Nucleus accumbens (tissue), 56 donors: ENCODE results near the gene ZNF823.
A peak's percentile ranks its signal among the peaks of the same experiment; 100 is the strongest.

Experiments used
- DNase-seq, 56 donors: peaks; one replicate each; lab custom pipeline; 2025; lab: John Stamatoyannopoulos, UW

ZNF823 gene

GRCh38 chr19:11745869-11746268 lies 7.1 kb upstream of the ZNF823 start:
- no peak for DNase-seq

- DNase-seq, result peak in 20 of 56 donors; percentile 5 to 53 (median 26)
These were observed 591 bp downstream of the ZNF823 start for GRCh38 chr19:11737964-11738745.

- DNase-seq, result peak in 1 of 56 donors; percentile 1
These were observed 2.0 kb downstream of the ZNF823 start for GRCh38 chr19:11736696-11737095.

GRCh38 chr19:11735375-11735774 lies 3.4 kb downstream of the ZNF823 start:
- DNase-seq, result no peak

GRCh38 chr19:11729586-11729985 lies 9.2 kb downstream of the ZNF823 start:
- no peak for DNase-seq

- no peak for DNase-seq
These were observed 16.3 kb downstream of the ZNF823 start for GRCh38 chr19:11722414-11722813.

GRCh38 chr19:11721681-11722080 lies 17.1 kb downstream of the ZNF823 start:
- no peak for DNase-seq

GRCh38 chr19:11710313-11710712 lies 28.4 kb downstream of the ZNF823 start:
- DNase-seq, result no peak

- DNase-seq, result no peak
These were observed 30.3 kb downstream of the ZNF823 start for GRCh38 chr19:11708457-11708856.

- no peak for DNase-seq
These were observed 33.3 kb downstream of the ZNF823 start for GRCh38 chr19:11705474-11705873.

GRCh38 chr19:11704626-11705025 lies 34.1 kb downstream of the ZNF823 start:
- DNase-seq, result no peak

- DNase-seq, result peak in 1 of 56 donors; percentile 1
These were observed 38.6 kb downstream of the ZNF823 start for GRCh38 chr19:11699931-11700794.

GRCh38 chr19:11698231-11698630 lies 40.5 kb downstream of the ZNF823 start:
- no peak for DNase-seq

GRCh38 chr19:11697284-11697855 lies 41.4 kb downstream of the ZNF823 start:
- no peak for DNase-seq

GRCh38 chr19:11694533-11695439 lies 44.0 kb downstream of the ZNF823 start:
- peak in 55 of 56 donors; percentile 42 to 98 (median 87) for DNase-seq

- no peak for DNase-seq
These were observed 44.9 kb downstream of the ZNF823 start for GRCh38 chr19:11693505-11694499.

GRCh38 chr19:11692127-11692790 lies 46.5 kb downstream of the ZNF823 start:
- no peak for DNase-seq
